ENCODE measurements around the gene HEPACAM.

Gene HEPACAM

GRCh38 chr11:124937336-124937935 lies 1.6 kb upstream of the HEPACAM start:
- TF ChIP-seq CTCF (IDR thresholded peaks at IDR 0.05; ENCODE audit: low read depth, low read length, missing control alignments) = no peak
- no peak for DNase-seq (ENCODE audit: low read depth)
- in situ Hi-C loops (cut with HindIII; ENCODE audit: low sequenced_read_pairs) = no loop called here
- no peak overlapping the region for H3K4me3 ChIP-seq (ENCODE audit: low read depth, low read length)

GRCh38 chr11:124934862-124935547 lies 842 bp downstream of the HEPACAM start:
- peak; percentile 19 for DNase-seq (ENCODE audit: low read depth)
- in situ Hi-C loops (cut with HindIII; ENCODE audit: low sequenced_read_pairs) = no loop called here
- peak; percentile 15 for TF ChIP-seq CTCF (IDR thresholded peaks at IDR 0.05; ENCODE audit: low read depth, low read length, missing control alignments)
- H3K4me3 ChIP-seq (ENCODE audit: low read depth, low read length) = no peak overlapping the region

GRCh38 chr11:124930799-124931198 lies 5.0 kb downstream of the HEPACAM start:
- in situ Hi-C loops (cut with HindIII; ENCODE audit: low sequenced_read_pairs) = no loop called here

GRCh38 chr11:124928942-124929665 lies 6.7 kb downstream of the HEPACAM start:
- in situ Hi-C loops (cut with HindIII; ENCODE audit: low sequenced_read_pairs) = no loop called here
- TF ChIP-seq CTCF (IDR thresholded peaks at IDR 0.05; ENCODE audit: low read depth, low read length, missing control alignments) = no peak
- H3K4me3 ChIP-seq (ENCODE audit: low read depth, low read length) = no peak overlapping the region
- no peak for DNase-seq (ENCODE audit: low read depth)

More at GRCh38 chr11:124930799-124931198, 5.0 kb downstream of the HEPACAM start:
- no peak for DNase-seq (ENCODE audit: low read depth)
- TF ChIP-seq CTCF (IDR thresholded peaks at IDR 0.05; ENCODE audit: low read depth, low read length, missing control alignments) = no peak
- no peak overlapping the region for H3K4me3 ChIP-seq (ENCODE audit: low read depth, low read length)

- TF ChIP-seq CTCF (IDR thresholded peaks at IDR 0.05; ENCODE audit: low read depth, low read length, missing control alignments) = no peak
- H3K4me3 ChIP-seq (ENCODE audit: low read depth, low read length) = no peak overlapping the region
- DNase-seq (ENCODE audit: low read depth) = no peak
- in situ Hi-C loops (cut with HindIII; ENCODE audit: low sequenced_read_pairs) = no loop called here
Observed at GRCh38 chr11:124923296-124923695, 12.6 kb downstream of the HEPACAM start.

GRCh38 chr11:124922831-124923230 lies 13.0 kb downstream of the HEPACAM start:
- DNase-seq (ENCODE audit: low read depth) = no peak
- no peak overlapping the region for H3K4me3 ChIP-seq (ENCODE audit: low read depth, low read length)
- in situ Hi-C loops (cut with HindIII; ENCODE audit: low sequenced_read_pairs) = no loop called here
- TF ChIP-seq CTCF (IDR thresholded peaks at IDR 0.05; ENCODE audit: low read depth, low read length, missing control alignments) = no peak

Data from astrocyte of the cerebellum (primary cell).